Duodenal mucosa (tissue), 2 donors: Measurements from ENCODE around the gene TBC1D10B.
"Not testable (repeated sequence)": the region's sequence is repeated elsewhere in the genome, so short reads cannot be mapped to it uniquely, and the experiment has no call there.

Source experiments
- H3K27ac ChIP-seq: one replicate; pipeline ENCODE4 v1.7.0; 2013; ENCODE audit warnings: low read depth, low read length
- H3K27me3 ChIP-seq, 2 donors: one replicate each; pipeline ENCODE4 v1.7.0; 2013; ENCODE audit warnings: low read length in 2 of 2, control low read depth in 1 of 2; ENCODE audit not compliant: insufficient read depth in 2 of 2, control insufficient read depth in 1 of 2
- H3K36me3 ChIP-seq, 2 donors: one replicate each; pipeline ENCODE4 v1.7.0; 2013; ENCODE audit warnings: low read length in 2 of 2, control low read depth in 1 of 2; ENCODE audit not compliant: insufficient read depth in 2 of 2, control insufficient read depth in 1 of 2
- H3K4me1 ChIP-seq, 2 donors: one replicate each; pipeline ENCODE4 v1.7.0; 2013; ENCODE audit warnings: low read length in 2 of 2, control low read depth in 1 of 2; ENCODE audit not compliant: insufficient read depth in 2 of 2, control insufficient read depth in 1 of 2
- H3K4me3 ChIP-seq, 2 donors: one replicate each; pipeline ENCODE4 v1.7.0; 2013; ENCODE audit warnings: low read length in 2 of 2, low read depth in 1 of 2
- H3K9ac ChIP-seq, 2 donors: one replicate each; pipeline ENCODE4 v1.7.0; 2013; ENCODE audit warnings: low read length in 2 of 2, low read depth in 1 of 2
- H3K9me3 ChIP-seq, 2 donors: one replicate each; pipeline ENCODE4 v1.7.0; 2013; ENCODE audit warnings: low read length in 2 of 2, control low read depth in 1 of 2; ENCODE audit not compliant: control insufficient read depth in 1 of 2

TBC1D10B gene

GRCh38 chr16:30324220-30324619 lies 46.1 kb downstream of the TBC1D10B start:
- H3K4me1 ChIP-seq, H3K27ac ChIP-seq, H3K36me3 ChIP-seq, H3K9ac ChIP-seq, H3K9me3 ChIP-seq, H3K27me3 ChIP-seq, H3K4me3 ChIP-seq: not testable (repeated sequence)

DNA sequence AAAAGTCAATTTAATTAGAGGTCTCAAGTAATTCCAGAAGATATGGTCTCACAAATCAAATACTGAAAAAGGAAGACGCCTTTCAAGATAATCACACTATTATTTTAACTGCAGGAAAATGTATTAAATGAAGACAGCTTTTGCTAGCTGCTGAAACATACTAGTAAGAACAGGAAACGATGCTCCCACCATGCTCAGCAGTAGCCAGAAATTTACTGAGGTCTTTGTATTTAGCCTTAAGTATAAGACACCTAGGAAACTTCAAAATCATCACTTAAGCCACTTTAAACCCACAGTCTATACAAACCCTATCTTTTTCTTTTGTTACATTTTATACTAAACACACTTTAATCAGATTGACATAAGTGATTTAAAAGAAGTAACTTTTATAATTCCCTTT lies 51.6 kb downstream of the TBC1D10B start:
- H3K36me3 ChIP-seq, H3K4me1 ChIP-seq, H3K27ac ChIP-seq, H3K9ac ChIP-seq, H3K4me3 ChIP-seq, H3K27me3 ChIP-seq, H3K9me3 ChIP-seq: not testable (repeated sequence)

DNA sequence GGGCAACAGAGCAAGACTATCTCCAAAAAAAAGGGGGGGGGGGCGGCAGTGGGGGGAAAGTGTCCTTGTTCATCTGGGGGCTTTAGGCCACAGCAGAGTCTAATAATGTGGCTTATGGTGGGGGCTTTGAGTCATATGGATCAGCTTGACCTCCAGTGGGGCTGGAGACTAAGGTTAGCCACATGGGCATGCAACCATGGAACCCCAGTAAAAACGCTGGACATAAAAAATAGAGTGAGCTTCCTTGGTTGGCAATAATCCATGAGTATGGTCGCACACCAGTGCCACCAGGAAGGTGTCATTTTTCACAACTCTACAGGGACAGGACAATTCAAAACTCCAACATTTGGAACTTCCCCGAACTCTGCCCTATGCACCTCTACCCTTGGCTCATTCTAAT lies 59.4 kb downstream of the TBC1D10B start:
- not testable (repeated sequence) for H3K36me3 ChIP-seq

GRCh38 chr16:30309255-30309654 lies 61.0 kb downstream of the TBC1D10B start:
- H3K4me3 ChIP-seq, H3K27ac ChIP-seq, H3K27me3 ChIP-seq, H3K4me1 ChIP-seq, H3K9me3 ChIP-seq, H3K9ac ChIP-seq, H3K36me3 ChIP-seq: not testable (repeated sequence)

More for the DNA sequence above, 59.4 kb downstream of the TBC1D10B start:
- H3K9me3 ChIP-seq, H3K4me3 ChIP-seq, H3K27me3 ChIP-seq, H3K9ac ChIP-seq, H3K27ac ChIP-seq, H3K4me1 ChIP-seq: not testable (repeated sequence)
